HTERT RPE-1 (cell line): ENCODE measurements around the gene TBL3.
"Not testable (repeated sequence)": the region's sequence is repeated elsewhere in the genome, so short reads cannot be mapped to it uniquely, and the experiment has no call there.

Experiments
- in situ Hi-C: fragments of 300-500 bp; cut with MboI; formaldehyde crosslinking; loops from 4 replicates; pipeline ENCODE4 v1.14.3; 2020; ENCODE audit warnings: low sequenced_read_pairs

Gene TBL3

GRCh38 chr16:1971796-1972489 is at the start of gene TBL3:
TBL3 (plus strand) TSS chr16:1972053; CDS start chr16:1972165, 112 bp downstream.
- in situ Hi-C loops: no loop called here

GRCh38 chr16:1922357-1922756 is 49.5 kb upstream of the TBL3 start:
- in situ Hi-C loops: no loop called here

GRCh38 chr16:1923299-1924034 is 48.4 kb upstream of the TBL3 start:
- in situ Hi-C loops: no loop called here

- in situ Hi-C loops: no loop called here
Observed at GRCh38 chr16:1924095-1924494, 47.8 kb upstream of the TBL3 start.

GRCh38 chr16:1926271-1926670 is 45.6 kb upstream of the TBL3 start:
- in situ Hi-C loops: no loop called here

GRCh38 chr16:1929105-1929504 is 42.7 kb upstream of the TBL3 start:
- in situ Hi-C loops: no loop called here

- in situ Hi-C loops: no loop called here
Observed at GRCh38 chr16:1929578-1930337, 42.1 kb upstream of the TBL3 start.

GRCh38 chr16:1930338-1930720 is 41.5 kb upstream of the TBL3 start:
- in situ Hi-C loops: no loop called here

- in situ Hi-C loops: no loop called here
Observed at GRCh38 chr16:1932050-1933028, 39.5 kb upstream of the TBL3 start.

GRCh38 chr16:1933097-1933661 is 38.7 kb upstream of the TBL3 start:
- in situ Hi-C loops: no loop called here

GRCh38 chr16:1936945-1937479 is 34.8 kb upstream of the TBL3 start:
- in situ Hi-C loops: no loop called here

- in situ Hi-C loops: no loop called here
Observed at GRCh38 chr16:1938316-1938715, 33.5 kb upstream of the TBL3 start.

GRCh38 chr16:1938910-1939309 is 32.9 kb upstream of the TBL3 start:
- in situ Hi-C loops: no loop called here

GRCh38 chr16:1939833-1940232 is 32.0 kb upstream of the TBL3 start:
- in situ Hi-C loops: not testable (repeated sequence)

- in situ Hi-C loops: no loop called here
Observed at GRCh38 chr16:1940273-1941161, 31.3 kb upstream of the TBL3 start.

GRCh38 chr16:1941162-1942046 is 30.4 kb upstream of the TBL3 start:
- in situ Hi-C loops: no loop called here

GRCh38 chr16:1942047-1942809 is 29.6 kb upstream of the TBL3 start:
- in situ Hi-C loops: no loop called here
